Peyer's patch (tissue), 4 donors: ENCODE measurements around the gene HSPA2.

Source experiments
- POLR2A ChIP-seq, 2 donors: fragments of 450-650 bp; IDR thresholded peaks; one replicate each; pipeline ENCODE4 v1.5.1; 2017; ENCODE audit warnings: antibody characterized with exemption in 2 of 2, mild to moderate bottlenecking in 2 of 2, moderate library complexity in 2 of 2
- TF ChIP-seq, protein P1 (sequence below), 6 experiments: fragments of 450-650 bp in 4 of 6; fragments of 200-600 bp in 2 of 6; sonication (generic) in 1 of 6; IDR thresholded peaks; one replicate each; pipeline ENCODE4 v1.5.1; 2017 to 2019; ENCODE audit warnings: antibody characterized with exemption in 6 of 6, mild to moderate bottlenecking in 3 of 6, moderate library complexity in 1 of 6

DNA sequence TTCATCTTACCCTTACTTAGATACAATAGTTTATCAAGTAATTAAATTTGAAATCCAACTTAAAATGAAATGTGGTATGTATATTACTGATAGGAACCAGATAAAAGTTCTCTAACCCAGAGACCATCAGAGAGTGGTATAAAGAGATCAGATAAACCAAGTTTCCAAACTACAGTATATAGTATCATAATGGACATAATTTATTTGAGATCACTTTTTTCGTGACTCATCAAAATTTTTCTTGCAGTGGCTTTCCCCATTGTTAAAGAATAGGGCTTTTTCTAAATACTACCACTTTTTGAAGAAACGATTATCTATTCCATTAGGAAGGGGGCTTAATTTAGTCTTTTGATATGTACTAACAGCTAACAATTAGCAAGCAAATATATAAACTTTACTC is 15.2 kb upstream of the HSPA2 start:
- TF ChIP-seq, protein P1, sequence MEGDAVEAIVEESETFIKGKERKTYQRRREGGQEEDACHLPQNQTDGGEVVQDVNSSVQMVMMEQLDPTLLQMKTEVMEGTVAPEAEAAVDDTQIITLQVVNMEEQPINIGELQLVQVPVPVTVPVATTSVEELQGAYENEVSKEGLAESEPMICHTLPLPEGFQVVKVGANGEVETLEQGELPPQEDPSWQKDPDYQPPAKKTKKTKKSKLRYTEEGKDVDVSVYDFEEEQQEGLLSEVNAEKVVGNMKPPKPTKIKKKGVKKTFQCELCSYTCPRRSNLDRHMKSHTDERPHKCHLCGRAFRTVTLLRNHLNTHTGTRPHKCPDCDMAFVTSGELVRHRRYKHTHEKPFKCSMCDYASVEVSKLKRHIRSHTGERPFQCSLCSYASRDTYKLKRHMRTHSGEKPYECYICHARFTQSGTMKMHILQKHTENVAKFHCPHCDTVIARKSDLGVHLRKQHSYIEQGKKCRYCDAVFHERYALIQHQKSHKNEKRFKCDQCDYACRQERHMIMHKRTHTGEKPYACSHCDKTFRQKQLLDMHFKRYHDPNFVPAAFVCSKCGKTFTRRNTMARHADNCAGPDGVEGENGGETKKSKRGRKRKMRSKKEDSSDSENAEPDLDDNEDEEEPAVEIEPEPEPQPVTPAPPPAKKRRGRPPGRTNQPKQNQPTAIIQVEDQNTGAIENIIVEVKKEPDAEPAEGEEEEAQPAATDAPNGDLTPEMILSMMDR (IDR thresholded peaks at IDR 0.05), result no peak
- no peak for TF ChIP-seq POLR2A (IDR thresholded peaks at IDR 0.05)
